Retinal pigment epithelial cell (primary cell): ENCODE data around the gene RASSF5.

Experiments
- DNase-seq: peaks from one replicate; pipeline ENCODE4 v3.0.0-alpha.2; 2010; ENCODE audit warnings: low read depth
- H3K4me3 ChIP-seq: 2 replicates; pipeline ENCODE4 v1.5.1; 2011; ENCODE audit warnings: mild to moderate bottlenecking, low read length, control low read depth, moderate library complexity
- TF ChIP-seq, protein P1 (sequence below): conservative IDR thresholded peaks from 2 replicates; pipeline ENCODE4 v1.5.1; 2011; ENCODE audit warnings: low read depth, low read length, control low read depth, inconsistent platforms

Gene RASSF5

DNA sequence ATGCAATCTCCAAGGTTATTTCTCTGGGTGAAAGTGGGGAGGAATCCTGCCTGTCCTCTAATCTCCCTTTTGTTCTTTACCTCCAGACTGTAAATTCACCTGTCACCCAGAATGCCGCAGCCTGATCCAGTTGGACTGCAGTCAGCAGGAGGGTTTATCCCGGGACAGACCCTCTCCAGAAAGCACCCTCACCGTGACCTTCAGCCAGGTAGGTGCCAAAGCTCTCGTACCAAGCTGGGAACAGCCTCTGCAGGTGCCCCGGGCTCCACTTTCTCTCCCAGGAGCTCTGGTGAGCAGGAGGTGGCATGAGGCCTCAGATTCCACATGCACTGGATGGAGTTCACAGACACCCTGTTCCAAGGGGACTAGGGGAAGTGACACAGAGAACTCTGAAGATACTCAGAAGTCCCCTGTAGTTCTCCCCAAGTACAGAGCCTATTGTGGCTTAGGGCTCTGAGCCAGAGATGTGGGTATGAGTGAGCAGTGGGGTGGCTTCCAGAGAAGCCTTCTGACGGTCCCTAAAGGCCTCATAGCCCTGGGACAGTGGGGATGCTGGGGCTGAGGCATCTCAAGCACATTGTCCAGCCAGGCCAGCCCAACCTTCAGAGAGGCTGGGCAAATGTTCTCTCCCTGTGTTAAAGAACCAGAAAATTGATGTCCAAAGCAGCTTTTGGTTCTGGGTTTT is 30.9 kb downstream of the RASSF5 start:
- no peak overlapping the region for H3K4me3 ChIP-seq
- TF ChIP-seq, protein P1, sequence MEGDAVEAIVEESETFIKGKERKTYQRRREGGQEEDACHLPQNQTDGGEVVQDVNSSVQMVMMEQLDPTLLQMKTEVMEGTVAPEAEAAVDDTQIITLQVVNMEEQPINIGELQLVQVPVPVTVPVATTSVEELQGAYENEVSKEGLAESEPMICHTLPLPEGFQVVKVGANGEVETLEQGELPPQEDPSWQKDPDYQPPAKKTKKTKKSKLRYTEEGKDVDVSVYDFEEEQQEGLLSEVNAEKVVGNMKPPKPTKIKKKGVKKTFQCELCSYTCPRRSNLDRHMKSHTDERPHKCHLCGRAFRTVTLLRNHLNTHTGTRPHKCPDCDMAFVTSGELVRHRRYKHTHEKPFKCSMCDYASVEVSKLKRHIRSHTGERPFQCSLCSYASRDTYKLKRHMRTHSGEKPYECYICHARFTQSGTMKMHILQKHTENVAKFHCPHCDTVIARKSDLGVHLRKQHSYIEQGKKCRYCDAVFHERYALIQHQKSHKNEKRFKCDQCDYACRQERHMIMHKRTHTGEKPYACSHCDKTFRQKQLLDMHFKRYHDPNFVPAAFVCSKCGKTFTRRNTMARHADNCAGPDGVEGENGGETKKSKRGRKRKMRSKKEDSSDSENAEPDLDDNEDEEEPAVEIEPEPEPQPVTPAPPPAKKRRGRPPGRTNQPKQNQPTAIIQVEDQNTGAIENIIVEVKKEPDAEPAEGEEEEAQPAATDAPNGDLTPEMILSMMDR = no peak
- no peak for DNase-seq

DNA sequence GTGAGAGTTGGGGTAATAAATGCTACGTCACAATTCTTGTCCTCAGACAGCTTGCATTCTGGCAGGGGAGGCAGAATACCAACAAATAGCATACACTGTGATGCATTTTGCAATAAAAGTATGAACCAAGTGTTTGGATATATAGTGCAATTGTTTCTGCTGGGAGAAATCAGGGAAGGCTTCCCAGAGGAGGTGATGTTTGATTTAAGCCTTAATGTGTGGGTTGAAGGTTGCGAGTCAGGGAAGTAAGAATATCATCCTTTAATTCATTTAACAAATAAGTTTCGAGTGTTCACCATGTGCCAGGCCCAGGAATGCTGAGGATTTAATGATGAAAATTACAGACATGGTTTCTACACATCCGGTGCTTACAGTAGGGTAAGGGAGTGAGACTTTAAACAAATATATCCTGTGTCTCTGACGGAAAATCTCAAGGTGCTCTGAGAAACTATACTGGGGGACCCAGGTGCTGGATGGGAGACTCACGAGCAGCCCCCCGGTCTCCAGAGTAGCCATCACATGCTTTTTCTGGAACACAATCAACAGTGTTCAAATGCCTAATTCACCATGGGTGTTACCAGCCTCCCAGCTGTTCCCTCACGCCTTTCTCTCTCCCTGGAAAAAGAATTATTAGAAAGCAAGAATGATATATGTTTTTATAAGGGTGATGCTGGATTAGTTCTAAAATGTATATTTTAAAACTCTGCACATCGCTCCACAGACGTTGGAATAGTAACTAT is 31.7 kb downstream of the RASSF5 start:
- TF ChIP-seq, protein P1 = no peak
- DNase-seq = no peak
- no peak overlapping the region for H3K4me3 ChIP-seq

DNA sequence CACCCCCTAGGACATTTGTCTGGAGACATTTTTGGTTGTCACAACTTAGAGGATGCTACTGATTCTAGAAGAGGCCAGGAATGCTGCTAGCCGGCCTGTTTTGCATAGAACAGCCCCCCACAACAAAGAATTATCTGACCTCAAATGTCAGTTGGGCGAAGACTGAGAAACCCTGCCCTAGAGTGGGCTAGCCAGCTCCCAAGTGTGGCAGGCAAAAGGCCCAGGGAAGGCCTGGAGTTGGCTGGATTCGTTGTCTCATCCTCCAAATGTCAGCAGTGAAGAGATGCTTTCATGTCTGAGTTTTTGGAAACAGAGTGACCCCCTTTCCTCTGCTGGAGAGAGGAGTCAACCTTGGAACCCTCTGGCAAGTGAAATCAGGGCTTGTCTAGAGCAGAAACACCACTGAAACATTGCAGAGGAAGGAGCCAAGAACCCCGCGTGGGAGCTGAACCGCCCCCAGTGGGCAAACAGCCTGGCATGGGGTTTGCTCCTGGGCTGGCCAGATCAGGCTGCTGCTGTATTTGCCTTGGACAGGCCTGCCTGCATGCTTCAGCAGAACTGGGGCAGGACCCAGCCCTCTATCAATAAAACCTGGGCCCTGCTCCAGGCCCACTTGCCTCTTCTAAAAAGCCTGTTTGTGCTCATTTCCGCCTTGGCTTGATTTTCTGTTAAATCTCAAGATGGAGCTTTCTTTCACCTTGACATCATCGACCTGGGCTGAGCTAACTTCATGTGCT is 32.9 kb downstream of the RASSF5 start:
- DNase-seq = no peak
- TF ChIP-seq, protein P1 = no peak
- H3K4me3 ChIP-seq = no peak overlapping the region

DNA sequence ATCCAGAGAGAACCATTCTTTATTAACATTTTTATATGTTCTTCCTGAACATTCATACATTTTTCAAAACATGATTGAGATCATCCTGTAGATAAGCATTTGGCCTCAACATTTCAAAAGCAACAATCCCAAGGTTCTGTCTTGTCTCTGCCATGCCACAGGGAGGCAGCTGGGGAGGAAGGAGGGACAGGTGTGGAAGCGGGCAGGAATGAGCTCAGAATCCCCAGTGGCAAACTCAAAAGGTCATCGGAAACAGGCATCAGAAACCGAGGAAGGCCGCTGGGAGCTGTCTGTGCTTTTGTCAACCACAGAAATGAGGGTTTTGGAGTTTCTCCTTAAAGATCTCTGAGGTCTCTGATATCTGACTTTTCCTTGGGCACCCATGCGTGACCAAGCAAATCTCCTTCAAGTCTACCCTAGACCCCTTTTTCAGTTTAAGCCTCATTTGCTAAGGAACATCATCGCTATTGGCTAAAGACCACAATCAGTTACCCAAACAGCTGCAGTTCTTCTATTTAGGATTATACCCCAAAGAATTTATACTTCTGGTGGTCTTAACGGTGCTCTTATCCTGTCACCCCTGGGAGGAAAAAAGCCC is 34.0 kb downstream of the RASSF5 start:
- DNase-seq = no peak
- TF ChIP-seq, protein P1 = no peak
- H3K4me3 ChIP-seq = no peak overlapping the region

DNA sequence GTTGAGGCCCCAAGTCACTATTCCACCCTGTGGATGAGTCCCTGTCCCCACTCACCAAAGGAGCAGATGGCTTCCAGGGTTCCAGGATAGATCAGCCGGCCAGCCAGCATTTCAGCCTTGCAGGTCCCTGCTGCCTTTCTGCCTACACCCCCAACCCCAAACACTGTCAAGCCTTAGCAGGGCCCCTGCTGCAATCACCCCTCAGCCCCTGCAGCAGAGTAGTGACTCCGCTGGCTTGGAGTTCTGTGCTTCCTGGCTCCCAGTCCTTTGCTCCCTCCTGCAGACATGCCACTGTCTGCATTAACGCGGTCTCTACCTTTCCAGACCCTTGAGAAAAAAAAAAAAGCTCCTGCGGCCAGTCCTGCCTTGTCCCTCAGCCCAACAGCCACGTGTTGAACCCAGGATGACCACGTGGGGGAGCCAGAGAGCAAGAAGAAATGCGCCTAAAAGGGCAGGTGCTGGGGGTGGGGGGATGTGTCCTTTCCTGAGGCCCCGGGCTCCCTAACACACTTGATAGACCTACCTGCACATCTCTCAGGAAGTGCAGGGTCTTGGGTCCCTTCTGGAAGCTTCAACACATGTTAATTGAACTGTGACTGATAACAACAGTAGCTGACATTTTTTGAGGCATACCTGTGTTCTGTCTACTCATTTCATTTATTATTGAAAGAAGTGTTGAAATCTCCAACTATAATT is 37.4 kb downstream of the RASSF5 start:
- TF ChIP-seq, protein P1 = peak; percentile 90
- no peak for DNase-seq
- no peak overlapping the region for H3K4me3 ChIP-seq

DNA sequence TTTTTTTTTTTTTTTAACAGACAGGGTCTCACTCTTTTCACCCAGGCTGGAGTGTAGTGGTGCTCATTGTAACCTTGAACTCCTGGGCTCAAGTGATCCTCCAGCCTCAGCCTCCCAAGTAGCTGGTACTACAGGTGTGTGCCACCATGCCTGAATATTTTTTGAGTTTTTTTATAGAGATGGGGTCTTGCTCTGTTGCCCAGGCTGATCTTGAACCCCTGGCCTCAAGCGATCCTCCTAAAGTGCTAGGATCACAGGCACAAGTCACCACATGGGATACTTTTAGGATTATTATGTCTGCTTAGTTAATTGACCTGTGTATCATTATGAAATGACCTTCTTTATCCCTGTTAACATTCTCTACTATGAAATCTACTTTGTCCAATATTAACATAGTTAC is 38.0 kb downstream of the RASSF5 start:
- no peak overlapping the region for H3K4me3 ChIP-seq
- no peak for DNase-seq
- TF ChIP-seq, protein P1 = no peak
